BJ (cell line): ENCODE results near the gene PTCD2. TPM values are rescaled to one million over a fixed set of nuclear protein-coding genes. Genes with fewer than 3 reads are reported as not detected.
"Not testable (repeated sequence)": the region's sequence is repeated elsewhere in the genome, so short reads cannot be mapped to it uniquely, and the experiment has no call there.

Experiments
- CTCF ChIA-PET: fragments of 350-600 bp; formaldehyde crosslinking; extraction: SDS; loops from one replicate; lab custom pipeline; 2021; ENCODE audit warnings: antibody characterized with exemption, inconsistent platforms; lab: Yijun Ruan, JAX
- POLR2A ChIA-PET: fragments of 300-600 bp; sonication (Branson Sonifier 250); formaldehyde crosslinking; extraction: SDS; loops from one replicate; lab custom pipeline; 2021; ENCODE audit warnings: antibody characterized with exemption; lab: Charles Lee
- DNase-seq: peaks from one replicate; pipeline ENCODE4 v3.0.0-alpha.2; 2011; ENCODE audit warnings: low read depth
- H3K27me3 ChIP-seq: 2 replicates; pipeline ENCODE4 v1.6.0; 2011; ENCODE audit warnings: low read length; ENCODE audit not compliant: control insufficient read depth, insufficient read depth
- H3K36me3 ChIP-seq: 2 replicates; pipeline ENCODE4 v1.5.1; 2011; ENCODE audit warnings: low read length; ENCODE audit not compliant: control insufficient read depth, insufficient read depth
- H3K4me3 ChIP-seq: 2 replicates; pipeline ENCODE4 v1.5.1; 2011; ENCODE audit warnings: low read depth, mild to moderate bottlenecking, control low read depth, low read length
- CTCF ChIP-seq: IDR thresholded peaks from 2 replicates; pipeline ENCODE4 v1.5.1; 2011; ENCODE audit warnings: low read depth, mild to moderate bottlenecking, control low read depth, inconsistent platforms, low read length, moderate library complexity; ENCODE audit not compliant: insufficient read depth
- polyA plus RNA-seq: library from polyadenylated mRNA; depleted of rRNA; stranded (reverse); fragments of >200 nt; gene quantifications from 2 replicates; pipeline ENCODE4 v1.2.3, GENCODE V29; 2011

Gene PTCD2
- polyA plus RNA-seq, 1 experiment: 7.7 TPM

GRCh38 chr5:72295539-72295938, 24.6 kb upstream of the PTCD2 start:
- no peak for DNase-seq
- no peak overlapping the region for H3K4me3 ChIP-seq
- POLR2A ChIA-PET: no interaction called here
- H3K27me3 ChIP-seq: no peaks in the 10 kb centered on the region
- peaks cover 3% of the 10 kb centered on the region for H3K36me3 ChIP-seq
- TF ChIP-seq CTCF: no peak
- CTCF ChIA-PET: interaction anchor here (0.9 kb wide), 1 partner anchor 10 kb away, joined by 3 read pairs; no protein-coding TSS in a partner anchor

GRCh38 chr5:72296256-72296655, 23.9 kb upstream of the PTCD2 start:
- no peak for DNase-seq
- Histone ChIP-seq H3K36me3 (peaks cover 1% of the 10 kb centered on the region; the same call in 1 of the 2 replicates), H3K27me3 (no peaks in the 10 kb centered on the region), H3K4me3 (no peak overlapping the region)
- TF ChIP-seq CTCF: no peak
- CTCF ChIA-PET: interaction anchor here (0.9 to 1.8 kb wide), 2 partner anchors 9 to 12 kb away, joined by 3 to 6 read pairs; no protein-coding TSS in a partner anchor
- POLR2A ChIA-PET: no interaction called here

- H3K36me3 ChIP-seq, POLR2A ChIA-PET, H3K27me3 ChIP-seq, DNase-seq, H3K4me3 ChIP-seq: not testable (repeated sequence)
- CTCF ChIA-PET: interaction anchor here (0.8 to 1.8 kb wide), 4 partner anchors 11 to 168 kb away, joined by 3 to 6 read pairs (median 5); no protein-coding TSS in a partner anchor
Measured at GRCh38 chr5:72298136-72298535, 22.0 kb upstream of the PTCD2 start.

- no peaks in the 10 kb centered on the region for H3K36me3 ChIP-seq
- POLR2A ChIA-PET: no interaction called here
- no peak overlapping the region for H3K4me3 ChIP-seq
- no peak for TF ChIP-seq CTCF
- CTCF ChIA-PET: interaction anchor here (0.6 to 1.1 kb wide), 4 partner anchors 30 to 168 kb away, joined by 3 to 6 read pairs (median 4); no protein-coding TSS in a partner anchor
- no peak for DNase-seq
- H3K27me3 ChIP-seq: no peaks in the 10 kb centered on the region
Measured at GRCh38 chr5:72298711-72299110, 21.5 kb upstream of the PTCD2 start.

GRCh38 chr5:72300590-72301339, 19.4 kb upstream of the PTCD2 start:
- CTCF ChIA-PET: no interaction called here
- no peak for TF ChIP-seq CTCF
- H3K4me3 ChIP-seq: no peak overlapping the region
- no peaks in the 10 kb centered on the region for H3K27me3 ChIP-seq
- H3K36me3 ChIP-seq: no peaks in the 10 kb centered on the region
- POLR2A ChIA-PET: no interaction called here
- no peak for DNase-seq

- no peak for TF ChIP-seq CTCF
- DNase-seq: no peak
- CTCF ChIA-PET: no interaction called here
- POLR2A ChIA-PET: no interaction called here
- no peaks in the 10 kb centered on the region for H3K36me3 ChIP-seq
- H3K27me3 ChIP-seq: no peaks in the 10 kb centered on the region
- no peak overlapping the region for H3K4me3 ChIP-seq
Measured at GRCh38 chr5:72301557-72301956, 18.6 kb upstream of the PTCD2 start.
